Endothelial cell of umbilical vein (primary cell): ENCODE data around the gene FAM83D. TPM values are rescaled to one million over a fixed set of nuclear protein-coding genes. Genes with fewer than 3 reads are reported as not detected.

ENCODE experiments used
- BruUV-seq: library from RNA; stranded (reverse); fragments of 400-500 nt; replicated peaks from 2 replicates; lab custom pipeline; 2021; lab: Mats Ljungman, UMichigan
- CTCF ChIA-PET: fragments of 300-600, 350-600 bp; sonication (Branson Sonifier 250); formaldehyde crosslinking; loops from one replicate; lab custom pipeline; 2021; ENCODE audit warnings: antibody characterized with exemption, inconsistent platforms; lab: Charles Lee
- POLR2A ChIA-PET: fragments of 300-600, 350-600 bp; sonication (Branson Sonifier 250); formaldehyde crosslinking; loops from one replicate; lab custom pipeline; 2021; ENCODE audit warnings: antibody characterized with exemption, inconsistent platforms; lab: Charles Lee
- DNase-seq: peaks from one replicate; pipeline ENCODE4 v3.0.0-alpha.2; 2011; ENCODE audit warnings: low read depth, low spot score
- FAIRE-seq: peaks from 2 replicates; lab custom pipeline; 2011; peaks lifted over from hg19 to GRCh38; lab: Jason Lieb, UNC
- H2AFZ ChIP-seq: 2 replicates; pipeline ENCODE4 v1.6.0; 2012; ENCODE audit warnings: low read depth, low read length, control low read depth, inconsistent platforms
- H3K27ac ChIP-seq: 2 replicates; pipeline ENCODE4 v1.5.1; 2011; ENCODE audit warnings: low read depth, mild to moderate bottlenecking, control low read depth, low read length, moderate library complexity; ENCODE audit not compliant: insufficient read depth
- H3K27me3 ChIP-seq, 2 experiments: 2 replicates each; pipeline versions ENCODE4 v1.6.0 to v1.6.1; 2011; ENCODE audit warnings: low read length in 2 of 2, mixed read lengths in 1 of 2; ENCODE audit not compliant: control insufficient read depth in 2 of 2, insufficient read depth in 2 of 2
- H3K36me3 ChIP-seq, 2 experiments: 2 replicates in 1 of 2; 3 replicates in 1 of 2; pipeline ENCODE4 v1.5.1; 2011; ENCODE audit warnings: low read length in 2 of 2, mild to moderate bottlenecking in 1 of 2, moderate library complexity in 1 of 2; ENCODE audit not compliant: control insufficient read depth in 2 of 2, insufficient read depth in 2 of 2; ENCODE audit errors: extremely low read depth in 1 of 2
- H3K4me1 ChIP-seq: 3 replicates; pipeline ENCODE4 v1.5.1; 2011; ENCODE audit warnings: mild to moderate bottlenecking, low read length; ENCODE audit not compliant: control insufficient read depth, insufficient read depth; ENCODE audit errors: extremely low read depth
- H3K4me2 ChIP-seq: 2 replicates; pipeline ENCODE4 v1.6.1; 2011; ENCODE audit warnings: low read length, control low read depth, mixed read lengths; ENCODE audit not compliant: insufficient read depth
- H3K4me3 ChIP-seq, 3 experiments: fragments of 200-600 bp in 1 of 3; sonication (generic), shearing (Covaris generic) in 1 of 3; replicated peaks in 1 of 3; 2 replicates each; pipeline ENCODE4 v1.5.1; 2011 to 2016; ENCODE audit warnings: control low read depth in 3 of 3, low read length in 3 of 3, mild to moderate bottlenecking in 2 of 3, inconsistent platforms in 1 of 3, low read depth in 1 of 3, moderate library complexity in 1 of 3; ENCODE audit not compliant: insufficient read depth in 1 of 3
- H3K79me2 ChIP-seq: 2 replicates; pipeline ENCODE4 v1.6.0; 2012; ENCODE audit warnings: low read length, inconsistent platforms; ENCODE audit not compliant: control insufficient read depth, insufficient read depth
- H3K9ac ChIP-seq: replicated peaks from 2 replicates; pipeline ENCODE3; 2011; ENCODE audit warnings: low read length, control low read depth; ENCODE audit not compliant: insufficient read depth; ENCODE audit errors: extremely low read depth
- H3K9me1 ChIP-seq: replicated peaks from 3 replicates; pipeline ENCODE4 v1.6.0; 2011; ENCODE audit warnings: mild to moderate bottlenecking, low read length; ENCODE audit not compliant: control insufficient read depth, insufficient read depth; ENCODE audit errors: extremely low read depth
- H3K9me3 ChIP-seq: replicated peaks from 2 replicates; pipeline ENCODE4 v1.5.1; 2012; ENCODE audit warnings: low read length, inconsistent platforms; ENCODE audit not compliant: control insufficient read depth, insufficient read depth
- H4K20me1 ChIP-seq: replicated peaks from 2 replicates; pipeline ENCODE3; 2011; ENCODE audit warnings: mild to moderate bottlenecking, low read length; ENCODE audit not compliant: control insufficient read depth, insufficient read depth; ENCODE audit errors: extremely low read depth
- CTCF ChIP-seq, 2 donors: IDR thresholded peaks; 1 replicate in 1 of 2; 2 replicates in 1 of 2; pipeline ENCODE4 v1.5.1; 2011; ENCODE audit warnings: low read length in 2 of 2, mild to moderate bottlenecking in 2 of 2, moderate library complexity in 2 of 2, control low read depth in 1 of 2, inconsistent platforms in 1 of 2, low read depth in 1 of 2; ENCODE audit not compliant: insufficient read depth in 1 of 2; ENCODE audit errors: extremely low read depth in 1 of 2
- EZH2 ChIP-seq: IDR thresholded peaks from 2 replicates; pipeline ENCODE4 v1.6.1; 2012; ENCODE audit warnings: borderline replicate concordance, low read depth, mild to moderate bottlenecking, moderate library complexity, low read length, inconsistent platforms; ENCODE audit not compliant: severe bottlenecking
- FOS ChIP-seq: IDR thresholded peaks from 2 replicates; pipeline ENCODE4 v1.6.1; 2011; ENCODE audit warnings: mild to moderate bottlenecking, low read length, moderate library complexity, borderline replicate concordance; ENCODE audit not compliant: insufficient read depth
- GATA2 ChIP-seq: IDR thresholded peaks from 2 replicates; pipeline ENCODE4 v1.7.0; 2011; ENCODE audit warnings: low read depth, mild to moderate bottlenecking, moderate library complexity, mixed read lengths, low read length; ENCODE audit not compliant: insufficient read length, insufficient read depth
- JUN ChIP-seq: IDR thresholded peaks from 2 replicates; pipeline ENCODE4 v1.6.1; 2011; ENCODE audit warnings: borderline replicate concordance, low read depth; ENCODE audit not compliant: insufficient read length, insufficient read depth
- MAX ChIP-seq: IDR thresholded peaks from 2 replicates; pipeline ENCODE4 v1.6.1; 2011; ENCODE audit not compliant: insufficient read depth, insufficient read length
- MYC ChIP-seq: IDR thresholded peaks from one replicate; pipeline ENCODE4 v1.6.1; 2011; ENCODE audit warnings: mild to moderate bottlenecking, low read depth, low read length
- POLR2A ChIP-seq: IDR thresholded peaks from 2 replicates; pipeline ENCODE4 v1.6.1; 2012; ENCODE audit warnings: low read depth, mild to moderate bottlenecking, control low read depth, low read length
- POLR2AphosphoS5 ChIP-seq: IDR thresholded peaks from 2 replicates; pipeline ENCODE4 v1.6.1; 2012; ENCODE audit warnings: low read depth, mild to moderate bottlenecking, control low read depth, low read length, moderate library complexity; ENCODE audit not compliant: insufficient read depth
- dilution Hi-C: fragments of 300-500 bp; cut with MboI; formaldehyde crosslinking; loops from one replicate; pipeline ENCODE4 v1.15.0; 2019; ENCODE audit warnings: low sequenced_read_pairs; ENCODE audit not compliant: extremely low pct_ligation_motif_present
- intact Hi-C: fragments of 100-400 bp; cut with micrococcal nuclease; formaldehyde crosslinking; loops from one replicate; pipeline ENCODE4 v1.10.0; 2022
- polyA plus RNA-seq, 4 experiments: library from polyadenylated mRNA; depleted of rRNA in 3 of 4; stranded (reverse) in 3 of 4; unstranded in 1 of 4; fragments of >200 nt; gene quantifications; 2 replicates each; pipeline versions ENCODE4 v1.2.1 to v1.2.3, GENCODE V29; 2011 to 2012; ENCODE audit warnings: missing spikeins in 1 of 4
- total RNA-seq: library from RNA; stranded (reverse); gene quantifications from 2 replicates; pipeline ENCODE4 v1.2.3, GENCODE V29; 2021

The FAM83D gene
- total and polyA plus RNA-seq, 2 donors (not counting 3 experiments of a cell fraction or from before 2014, with no cell fraction given) = 41.0 to 46.0 TPM

GRCh38 chr20:38987777-38988176 is 61.6 kb downstream of the FAM83D start:
- POLR2A ChIA-PET = no interaction called here
- H3K27ac ChIP-seq = no peak overlapping the region
- CTCF ChIA-PET = interaction anchor here (1.9 kb wide), 1 partner anchor 12 kb away, joined by 4 read pairs; no protein-coding TSS in a partner anchor
- TF ChIP-seq MYC (no peak), JUN (no peak), EZH2 (no peak), FOS (no peak), MAX (no peak), CTCF (IDR thresholded peaks at IDR 0.05; ENCODE audit: extremely low read depth in 1 of 2, insufficient read depth in 1 of 2, low read depth in 1 of 2, low read length in 2 of 2) (no peak), GATA2 (no peak), POLR2AphosphoS5 (no peak), POLR2A (no peak)
- no peaks in the 10 kb centered on the region for H3K9me3 ChIP-seq
- peaks cover 16% of the 10 kb centered on the region for H3K4me1 ChIP-seq
- no peak overlapping the region for H3K4me3 ChIP-seq
- no peak overlapping the region for H2AFZ ChIP-seq
- FAIRE-seq (no peak), DNase-seq (no peak)
- dilution Hi-C loops (no loop called here), intact Hi-C loops (no loop called here)
- H3K9me1 ChIP-seq = no peaks in the 10 kb centered on the region
- H3K27me3 ChIP-seq = no peaks in the 10 kb centered on the region
- no TSS peak for BruUV-seq
- H4K20me1 ChIP-seq = no peaks in the 10 kb centered on the region
- peaks cover 3 to 5% of the 10 kb centered on the region in 2 experiments for H3K36me3 ChIP-seq
- H3K79me2 ChIP-seq = no peaks in the 10 kb centered on the region
- H3K9ac ChIP-seq = no peak overlapping the region
- H3K4me2 ChIP-seq = no peak overlapping the region
